Measurements from ENCODE around the gene SMIM24. TPM values are rescaled to one million over a fixed set of nuclear protein-coding genes. Genes with fewer than 3 reads are reported as not detected.

Gene SMIM24
- total and polyA plus RNA-seq, 9 of the 15 experiments (the other 6 are each of a cell fraction or from before 2014, with no cell fraction given): 0.45 to 12.3 (median 1.4) TPM; not detected in 1

- TF ChIP-seq RAD21 (CRISPR knock-in tag; conservative IDR thresholded peaks at IDR 0.05 in 1 of 2, IDR thresholded peaks at IDR 0.05 in 1 of 2) (no peak), TAF9B (IDR thresholded peaks at IDR 0.05; ENCODE audit: partially characterized antibody) (no peak), BDP1 (IDR thresholded peaks at IDR 0.05; ENCODE audit: insufficient read depth, insufficient read length) (no peak), TAF1 (IDR thresholded peaks at IDR 0.05; ENCODE audit: control insufficient read depth, extremely low read depth, insufficient read depth, low read length, severe bottlenecking) (peak; percentile 75), TEAD4 (IDR thresholded peaks at IDR 0.05; ENCODE audit: low read length) (no peak), TEAD4 (CRISPR knock-in tag; IDR thresholded peaks at IDR 0.05; ENCODE audit: borderline replicate concordance) (no peak), ZNF507 (tag; conservative IDR thresholded peaks at IDR 0.05) (no peak), NONO (IDR thresholded peaks at IDR 0.05; ENCODE audit: low read depth in 2 of 2, low read length in 1 of 2) (no peak; a peak in 1 of 4 replicates), RBM39 (optimal IDR thresholded peaks at IDR 0.05; ENCODE audit: low read depth, low read length) (no peak), SAP30 (IDR thresholded peaks at IDR 0.05; ENCODE audit: borderline replicate concordance, insufficient read depth, low read depth, low read length, poor library complexity, severe bottlenecking) (peak; percentile 87), U2AF2 (optimal IDR thresholded peaks at IDR 0.05; ENCODE audit: low read depth, low read length) (no peak), CBX3 (IDR thresholded peaks at IDR 0.05; ENCODE audit: borderline replicate concordance in 1 of 2, low read length in 2 of 2) (peak in 1 of 2 experiments; percentile 67; a peak in 1 of 3 replicates), MEIS2 (IDR thresholded peaks at IDR 0.05; ENCODE audit: partially characterized antibody) (peak; percentile 92), MTA1 (IDR thresholded peaks at IDR 0.05; ENCODE audit: borderline replicate concordance) (peak; percentile 45; the same call in 1 of the 2 replicates), ELF2 (CRISPR knock-in tag; IDR thresholded peaks at IDR 0.05) (peak; percentile 96), ZEB2 (IDR thresholded peaks at IDR 0.05) (no peak), PHF21A (IDR thresholded peaks at IDR 0.05; ENCODE audit: borderline replicate concordance, low read depth) (no peak), ZNF23 (CRISPR knock-in tag; IDR thresholded peaks at IDR 0.05) (no peak), ZNF41 (CRISPR knock-in tag; conservative IDR thresholded peaks at IDR 0.05) (no peak), ZFP1 (CRISPR knock-in tag; IDR thresholded peaks at IDR 0.05) (no peak), IFI16 (CRISPR knock-in tag; IDR thresholded peaks at IDR 0.05) (no peak), PURB (CRISPR knock-in tag; IDR thresholded peaks at IDR 0.05; ENCODE audit: low read depth) (no peak), HDAC3 (IDR thresholded peaks at IDR 0.05; ENCODE audit: borderline replicate concordance, partially characterized antibody) (no peak), ZNF589 (CRISPR knock-in tag; IDR thresholded peaks at IDR 0.05; ENCODE audit: low read depth) (no peak), EP400 (IDR thresholded peaks at IDR 0.05) (peak; percentile 91), BRD4 (IDR thresholded peaks at IDR 0.05) (no peak), TCF7L2 (IDR thresholded peaks at IDR 0.05; ENCODE audit: low read depth, low read length) (no peak), DIDO1 (tag; IDR thresholded peaks at IDR 0.05; ENCODE audit: low read depth) (no peak), SLC30A9 (CRISPR knock-in tag; IDR thresholded peaks at IDR 0.05) (no peak), ZNF217 (CRISPR knock-in tag; IDR thresholded peaks at IDR 0.05) (no peak), SREBF1 (IDR thresholded peaks at IDR 0.05; ENCODE audit: borderline replicate concordance, low read depth, low read length) (0 out of 2 replicates have a peak, but pooled peaks have one; percentile 18)
- TF ChIP-seq, protein P1, sequence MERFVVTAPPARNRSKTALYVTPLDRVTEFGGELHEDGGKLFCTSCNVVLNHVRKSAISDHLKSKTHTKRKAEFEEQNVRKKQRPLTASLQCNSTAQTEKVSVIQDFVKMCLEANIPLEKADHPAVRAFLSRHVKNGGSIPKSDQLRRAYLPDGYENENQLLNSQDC (CRISPR knock-in tag; IDR thresholded peaks at IDR 0.05): no peak
Measured at GRCh38 chr19:3505598-3506383, 25.5 kb upstream of the SMIM24 start, which contains the start of gene FZR1 (continued).
